Gastroesophageal sphincter (tissue), 4 donors: ENCODE results near the gene RHPN2. TPM values are rescaled to one million over a fixed set of nuclear protein-coding genes. Genes with fewer than 3 reads are reported as not detected.
A peak's percentile ranks its signal among the peaks of the same experiment; 100 is the strongest.

ENCODE experiments used
- ATAC-seq: fragments of 150-250 bp; one replicate; pipeline ENCODE4 v1.9.1; 2016; ENCODE audit warnings: mild to moderate bottlenecking, moderate library complexity
- H3K27ac ChIP-seq, 4 donors: fragments of 200-600 bp; sonication (generic) in 3 of 4; 1 replicate in 3 of 4; 2 replicates in 1 of 4; pipeline ENCODE4 v1.5.1; 2016 to 2019
- H3K27me3 ChIP-seq: fragments of 200-600 bp; sonication (generic); one replicate; pipeline ENCODE4 v1.5.1; 2019
- H3K36me3 ChIP-seq, 2 donors: fragments of 200-600 bp; sonication (generic); one replicate each; pipeline ENCODE4 v1.5.1; 2019; ENCODE audit warnings: control low read depth in 1 of 2
- H3K4me1 ChIP-seq, 3 donors: fragments of 200-600 bp; sonication (generic); 1 replicate in 2 of 3; 2 replicates in 1 of 3; pipeline ENCODE4 v1.5.1; 2016 to 2019; ENCODE audit warnings: control low read depth in 2 of 3
- H3K4me3 ChIP-seq, 2 donors: fragments of 200-600 bp; sonication (generic); one replicate each; pipeline ENCODE4 v1.5.1; 2019; ENCODE audit warnings: mild to moderate bottlenecking in 1 of 2, moderate library complexity in 1 of 2
- H3K9me3 ChIP-seq, 3 donors: fragments of 200-600 bp; sonication (generic); one replicate each; pipeline ENCODE4 v1.5.1; 2017 to 2019; ENCODE audit warnings: control low read depth in 2 of 3
- EP300 ChIP-seq: sonication (generic); formaldehyde crosslinking; IDR thresholded peaks from one replicate; pipeline ENCODE4 v1.6.1; 2017; ENCODE audit warnings: antibody characterized with exemption, mild to moderate bottlenecking
- POLR2A ChIP-seq, 2 donors: fragments of 450-650 bp; IDR thresholded peaks; one replicate each; pipeline ENCODE4 v1.6.1; 2017; ENCODE audit warnings: antibody characterized with exemption in 2 of 2, mild to moderate bottlenecking in 2 of 2, moderate library complexity in 1 of 2
- POLR2AphosphoS5 ChIP-seq: sonication (generic); formaldehyde crosslinking; IDR thresholded peaks from one replicate; pipeline ENCODE4 v1.6.1; 2017; ENCODE audit warnings: antibody characterized with exemption
- WGBS, 2 donors: methylation state at CpG; one replicate each; pipeline ENCODE4 v1.1.5; 2018; ENCODE audit warnings: low coverage in 1 of 2; 5-methylcytosine and 5-hydroxymethylcytosine counted together
- total RNA-seq, 4 donors: library from RNA; depleted of rRNA; stranded (reverse); fragments of >200 nt; gene quantifications; one replicate each; pipeline ENCODE4 v1.1.0, GENCODE V29; 2016
- TF ChIP-seq, protein P1 (sequence below), 4 experiments: fragments of 200-600 bp in 2 of 4; fragments of 450-650 bp in 2 of 4; sonication (generic) in 1 of 4; IDR thresholded peaks; one replicate each; pipeline ENCODE4 v1.5.1; 2017 to 2019; ENCODE audit warnings: antibody characterized with exemption in 4 of 4, mild to moderate bottlenecking in 2 of 4, moderate library complexity in 2 of 4

RHPN2 gene
- total RNA-seq: 1 to 10 TPM; 1.4 to 4.7 (median 2.1) TPM

DNA sequence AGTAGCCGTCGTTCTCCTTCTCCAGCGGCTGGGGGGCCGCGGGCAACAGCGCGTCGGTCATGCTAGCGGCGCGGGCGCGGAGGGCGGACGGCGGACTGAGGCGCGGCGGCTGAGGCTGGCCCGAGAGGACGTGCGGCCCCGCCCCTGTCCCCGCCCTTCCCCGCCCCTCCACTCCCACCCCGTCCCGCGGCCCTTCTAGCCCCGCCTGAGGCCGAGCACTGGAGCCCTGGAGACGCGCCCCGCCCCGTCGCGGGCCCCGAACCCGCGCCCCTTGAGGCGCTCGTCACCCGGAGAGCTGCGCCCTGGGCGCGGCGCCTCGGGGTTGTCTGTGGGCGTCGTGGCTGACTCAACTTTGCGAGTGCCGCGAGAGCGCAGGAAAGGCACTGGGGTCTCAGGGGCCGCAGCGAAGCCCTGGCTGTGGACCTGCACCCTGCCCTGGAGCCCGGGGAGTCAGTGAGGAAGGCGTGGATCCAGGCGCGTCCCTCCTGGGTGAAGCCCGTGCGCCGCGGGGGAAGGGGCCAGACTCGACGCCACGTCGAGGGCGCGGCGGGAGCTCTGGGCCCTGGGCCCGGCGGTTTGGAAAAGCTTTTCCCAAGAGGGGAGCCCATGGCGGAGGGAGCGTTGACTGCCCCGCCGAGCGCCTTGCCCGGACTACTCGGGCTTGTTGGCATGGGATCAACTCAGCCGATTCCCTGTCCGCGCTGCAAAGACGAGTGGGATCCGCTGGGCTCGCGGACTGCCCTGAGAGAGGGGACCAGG lies at the start of gene RHPN2:
RHPN2 (minus strand) TSS at position 97 of the 759 bp plus-strand sequence; CDS start at position 61, 36 bp downstream.
- Histone ChIP-seq H3K4me1 (peaks cover 0 to 23% (median 6%) of the 10 kb centered on the region in 3 donors), H3K36me3 (no peaks in the 10 kb centered on the region), H3K27ac (peak within 1 kb of the TSS in 1 of 4 donors; percentile 49), H3K27me3 (peaks cover 60% of the 10 kb centered on the region), H3K4me3 (peak within 1 kb of the TSS; percentile 49 to 66), H3K9me3 (no peaks in the 10 kb centered on the region)
- TF ChIP-seq EP300: no peak
- no peak for TF ChIP-seq POLR2AphosphoS5
- TF ChIP-seq POLR2A (IDR thresholded peaks at IDR 0.05): no peak
- TF ChIP-seq, protein P1, sequence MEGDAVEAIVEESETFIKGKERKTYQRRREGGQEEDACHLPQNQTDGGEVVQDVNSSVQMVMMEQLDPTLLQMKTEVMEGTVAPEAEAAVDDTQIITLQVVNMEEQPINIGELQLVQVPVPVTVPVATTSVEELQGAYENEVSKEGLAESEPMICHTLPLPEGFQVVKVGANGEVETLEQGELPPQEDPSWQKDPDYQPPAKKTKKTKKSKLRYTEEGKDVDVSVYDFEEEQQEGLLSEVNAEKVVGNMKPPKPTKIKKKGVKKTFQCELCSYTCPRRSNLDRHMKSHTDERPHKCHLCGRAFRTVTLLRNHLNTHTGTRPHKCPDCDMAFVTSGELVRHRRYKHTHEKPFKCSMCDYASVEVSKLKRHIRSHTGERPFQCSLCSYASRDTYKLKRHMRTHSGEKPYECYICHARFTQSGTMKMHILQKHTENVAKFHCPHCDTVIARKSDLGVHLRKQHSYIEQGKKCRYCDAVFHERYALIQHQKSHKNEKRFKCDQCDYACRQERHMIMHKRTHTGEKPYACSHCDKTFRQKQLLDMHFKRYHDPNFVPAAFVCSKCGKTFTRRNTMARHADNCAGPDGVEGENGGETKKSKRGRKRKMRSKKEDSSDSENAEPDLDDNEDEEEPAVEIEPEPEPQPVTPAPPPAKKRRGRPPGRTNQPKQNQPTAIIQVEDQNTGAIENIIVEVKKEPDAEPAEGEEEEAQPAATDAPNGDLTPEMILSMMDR (IDR thresholded peaks at IDR 0.05): no peak
- 0% methylated on average over 3 of the region's 86 CpGs; no CpG with 5 or more reads in 1 of the 2 donors for WGBS, 2 donors
- ATAC-seq: peak; percentile 88

DNA sequence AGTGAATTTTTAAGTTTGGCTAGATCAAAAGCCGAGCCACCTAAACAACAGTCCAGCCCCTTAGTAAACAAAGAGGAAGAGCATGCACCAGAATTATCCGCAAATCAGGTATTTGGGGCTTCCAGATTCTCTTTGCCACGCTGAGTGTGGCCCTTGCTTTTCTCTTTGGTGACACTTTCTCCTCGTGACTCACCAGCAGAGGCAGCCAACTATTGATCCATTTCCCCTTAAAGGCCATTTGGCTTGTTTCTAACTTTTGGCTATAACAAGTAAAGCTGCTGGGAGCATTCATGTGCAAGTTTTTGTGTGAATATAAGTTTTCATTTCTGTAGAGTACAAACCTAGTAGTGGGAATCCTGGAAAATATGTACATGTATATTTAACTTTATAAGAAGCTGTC lies 49.6 kb upstream of the RHPN2 start:
- H3K4me1 ChIP-seq: no peaks in the 10 kb centered on the region
- no peak overlapping the region for H3K4me3 ChIP-seq
- H3K27ac ChIP-seq: no peak overlapping the region
- H3K36me3 ChIP-seq: peaks cover 0 to 100% of the 10 kb centered on the region in 2 donors
- H3K9me3 ChIP-seq: no peaks in the 10 kb centered on the region
- TF ChIP-seq POLR2A (IDR thresholded peaks at IDR 0.05) (no peak), POLR2AphosphoS5 (no peak), EP300 (no peak)
- TF ChIP-seq, protein P1 (IDR thresholded peaks at IDR 0.05): no peak
- ATAC-seq: no peak
- no peaks in the 10 kb centered on the region for H3K27me3 ChIP-seq
- 69 to 74% methylated on average over 3 to 4 of the region's 4 CpGs for WGBS, 2 donors

DNA sequence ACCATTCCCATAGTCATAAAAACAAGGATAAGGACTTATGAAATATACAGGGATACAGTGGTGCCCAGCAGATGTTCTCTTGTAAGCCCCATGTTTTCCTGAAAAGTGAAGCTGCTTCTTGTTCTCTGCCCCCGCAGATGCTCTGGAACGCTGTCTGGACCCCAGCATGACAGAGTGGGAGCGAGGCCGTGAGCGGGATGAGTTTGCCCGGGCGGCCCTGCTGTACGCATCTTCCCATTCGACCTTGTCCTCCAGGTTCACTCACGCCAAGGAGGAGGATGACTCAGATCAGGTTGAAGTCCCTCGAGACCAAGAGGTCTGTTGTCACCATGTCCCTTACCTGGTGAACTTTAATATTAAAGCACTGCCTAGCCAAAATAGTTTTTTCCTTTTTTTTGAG lies 46.9 kb upstream of the RHPN2 start:
- TF ChIP-seq POLR2A (IDR thresholded peaks at IDR 0.05): no peak
- TF ChIP-seq POLR2AphosphoS5: no peak
- no peak for TF ChIP-seq EP300
- TF ChIP-seq, protein P1 (IDR thresholded peaks at IDR 0.05): no peak
- Histone ChIP-seq H3K4me1 (no peaks in the 10 kb centered on the region), H3K4me3 (no peak overlapping the region), H3K36me3 (peaks cover 0 to 100% of the 10 kb centered on the region in 2 donors), H3K27me3 (no peaks in the 10 kb centered on the region), H3K9me3 (no peaks in the 10 kb centered on the region), H3K27ac (no peak overlapping the region)
- 87 to 95% methylated on average over 3 to 4 of the region's 11 CpGs for WGBS, 2 donors
- no peak for ATAC-seq

DNA sequence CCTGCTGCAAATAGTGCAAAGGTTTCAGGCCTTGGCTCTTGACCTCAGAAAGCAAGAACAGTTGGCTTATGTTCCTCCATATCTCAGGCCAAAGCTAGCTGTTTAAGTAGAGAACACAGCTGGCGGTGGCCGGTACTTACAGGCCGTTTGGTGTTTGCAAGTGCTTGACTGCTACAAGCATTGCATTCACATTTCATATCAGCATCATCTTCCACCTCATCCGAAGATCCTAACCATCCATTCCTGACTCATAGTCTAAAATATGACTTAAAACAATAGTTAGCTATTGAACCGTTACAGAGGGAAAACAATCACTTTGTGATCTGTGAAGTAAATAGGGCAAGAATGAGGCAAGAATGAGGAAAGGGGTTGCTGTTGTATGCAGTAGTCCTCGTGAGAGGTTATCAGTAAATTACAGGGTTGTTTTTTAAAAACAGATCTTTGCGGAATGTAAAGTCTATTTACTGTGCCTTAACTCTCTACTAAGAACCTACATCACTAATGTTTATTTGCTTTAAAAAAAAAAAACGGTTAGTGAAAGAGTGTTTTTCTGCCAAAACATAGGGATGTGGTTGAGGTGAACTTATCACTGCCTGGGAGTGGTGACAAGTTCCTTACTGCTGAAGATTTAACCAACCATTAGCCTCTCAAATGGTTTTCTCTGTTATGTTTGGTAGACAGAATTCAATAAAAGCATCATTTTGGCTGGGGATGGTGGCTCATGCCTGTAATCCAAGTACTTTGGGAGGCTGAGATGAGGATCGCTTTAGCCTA lies 45.6 kb upstream of the RHPN2 start:
- Histone ChIP-seq H3K27me3 (no peaks in the 10 kb centered on the region), H3K36me3 (peaks cover 0 to 100% of the 10 kb centered on the region in 2 donors), H3K9me3 (no peaks in the 10 kb centered on the region), H3K4me1 (no peaks in the 10 kb centered on the region), H3K4me3 (no peak overlapping the region), H3K27ac (no peak overlapping the region)
- no peak for ATAC-seq
- TF ChIP-seq EP300 (no peak), POLR2AphosphoS5 (no peak), POLR2A (IDR thresholded peaks at IDR 0.05) (no peak)
- TF ChIP-seq, protein P1 (IDR thresholded peaks at IDR 0.05): no peak
- 72 to 78% methylated on average over 7 to 8 of the region's 9 CpGs for WGBS, 2 donors
